HepG2 (cell line): ENCODE results near the gene ADAM19. TPM values are rescaled to one million over a fixed set of nuclear protein-coding genes. Genes with fewer than 3 reads are reported as not detected.

Source experiments
- ATAC-seq: fragments of 200-7000 bp; cut with Tn5 transposase; 3 replicates; pipeline ENCODE4 v1.9.1; 2020; ENCODE audit warnings: mild to moderate bottlenecking, moderate library complexity
- BruUV-seq: library from RNA; stranded (reverse); fragments of 400-500 nt; replicated peaks from 2 replicates; lab custom pipeline; 2021; lab: Mats Ljungman, UMichigan
- CTCF ChIA-PET: fragments of 300-600 bp; formaldehyde crosslinking; extraction: SDS; loops from one replicate; lab custom pipeline; 2021; ENCODE audit warnings: low total read pairs, inconsistent platforms, low intra/inter-chr PET ratio; lab: Yijun Ruan, JAX
- POLR2A ChIA-PET: fragments of 350-600 bp; sonication (Branson Sonifier 250); formaldehyde crosslinking; loops from one replicate; lab custom pipeline; 2020; ENCODE audit warnings: antibody characterized with exemption, inconsistent platforms; lab: Yijun Ruan, JAX
- DNase-seq: peaks from one replicate; pipeline ENCODE4 v3.0.0-alpha.2; 2015; ENCODE audit warnings: low spot score
- FAIRE-seq: peaks from 3 replicates; lab custom pipeline; 2011; peaks lifted over from hg19 to GRCh38; lab: Jason Lieb, UNC
- H2AFZ ChIP-seq: one replicate; pipeline ENCODE4 v1.6.1; 2011; ENCODE audit warnings: low read length, inconsistent platforms
- H3K27ac ChIP-seq: fragments of 300-600 bp; 3 replicates; pipeline ENCODE4 v1.8.0; 2011; ENCODE audit warnings: mixed run types, mild to moderate bottlenecking, mixed read lengths, low read length, inconsistent platforms; ENCODE audit not compliant: insufficient read depth; ENCODE audit errors: extremely low read length
- H3K27me3 ChIP-seq, 2 experiments: fragments of 200-600 bp in 1 of 2; 2 replicates in 1 of 2; 3 replicates in 1 of 2; pipeline versions ENCODE4 v1.6.0 to v1.8.0; 2011; ENCODE audit warnings: low read length in 2 of 2, mild to moderate bottlenecking in 2 of 2, moderate library complexity in 2 of 2, inconsistent platforms in 1 of 2; ENCODE audit not compliant: insufficient read depth in 2 of 2, control insufficient read depth in 1 of 2
- H3K36me3 ChIP-seq, 2 experiments: fragments of 200-600 bp in 1 of 2; replicated peaks in 1 of 2; 2 replicates in 1 of 2; 3 replicates in 1 of 2; pipeline versions ENCODE4 v1.5.1 to v1.8.0; 2011; ENCODE audit warnings: low read length in 2 of 2, inconsistent platforms in 1 of 2; ENCODE audit not compliant: insufficient read depth in 2 of 2, control insufficient read depth in 1 of 2
- H3K4me1 ChIP-seq: 2 replicates; pipeline ENCODE4 v1.5.1; 2012; ENCODE audit warnings: low read length, inconsistent platforms; ENCODE audit not compliant: insufficient read depth
- H3K4me2 ChIP-seq: 2 replicates; pipeline ENCODE4 v1.6.0; 2011; ENCODE audit warnings: low read depth, low read length, inconsistent platforms
- H3K4me3 ChIP-seq, 3 experiments: fragments of 200-600 bp in 1 of 3; sonication (generic), shearing (Covaris generic) in 1 of 3; replicated peaks in 1 of 3; 2 replicates each; pipeline ENCODE4 v1.5.1; 2011 to 2016; ENCODE audit warnings: low read length in 3 of 3, inconsistent platforms in 2 of 3, low read depth in 2 of 3, mild to moderate bottlenecking in 2 of 3, control low read depth in 1 of 3, mixed read lengths in 1 of 3; ENCODE audit not compliant: insufficient read depth in 1 of 3
- H3K79me2 ChIP-seq: one replicate; pipeline ENCODE4 v1.6.1; 2011; ENCODE audit warnings: low read length, inconsistent platforms; ENCODE audit not compliant: insufficient read depth
- H3K9ac ChIP-seq: 2 replicates; pipeline ENCODE4 v1.6.0; 2011; ENCODE audit warnings: mild to moderate bottlenecking, low read depth, low read length, inconsistent platforms; ENCODE audit not compliant: insufficient read depth
- H3K9me3 ChIP-seq: 2 replicates; pipeline ENCODE4 v1.5.1; 2012; ENCODE audit warnings: mild to moderate bottlenecking, low read length
- H4K20me1 ChIP-seq: 2 replicates; pipeline ENCODE4 v1.6.0; 2011; ENCODE audit warnings: inconsistent platforms, mild to moderate bottlenecking, low read length, moderate library complexity; ENCODE audit not compliant: insufficient read depth
- ETV5 ChIP-seq: IDR thresholded peaks from 2 replicates; pipeline ENCODE4 v1.6.1; 2018; ENCODE audit warnings: missing biosample characterization, missing genetic modification reagents, inconsistent platforms, borderline replicate concordance
- GABPA ChIP-seq, 2 experiments: IDR thresholded peaks; 2 replicates each; pipeline ENCODE4 v1.6.1; 2011 to 2016; ENCODE audit warnings: low read depth in 2 of 2, low read length in 1 of 2, missing biosample characterization in 1 of 2, missing genetic modification characterization in 1 of 2
- GATA4 ChIP-seq: sonication (generic); IDR thresholded peaks from 2 replicates; pipeline ENCODE4 v1.6.1; 2016; ENCODE audit warnings: antibody characterized with exemption, low read depth, borderline replicate concordance
- MAFK ChIP-seq, 2 experiments: IDR thresholded peaks in 1 of 2; conservative IDR thresholded peaks in 1 of 2; 2 replicates each; pipeline ENCODE4 v1.6.1; 2011; ENCODE audit warnings: improper control_type of control experiment in 2 of 2, low read length in 2 of 2
- RBM22 ChIP-seq: fragments of 200-400 bp; formaldehyde crosslinking; optimal IDR thresholded peaks from 2 replicates; pipeline ENCODE3; 2017; ENCODE audit warnings: mild to moderate bottlenecking, low read length, moderate library complexity
- TARDBP ChIP-seq: sonication (generic); formaldehyde crosslinking; IDR thresholded peaks from 2 replicates; pipeline ENCODE4 v1.8.0; 2022; ENCODE audit warnings: mild to moderate bottlenecking, missing genetic modification reagents
- ZNF343 ChIP-seq: sonication (generic); formaldehyde crosslinking; IDR thresholded peaks from 2 replicates; pipeline ENCODE4 v1.4.0; 2020; ENCODE audit warnings: mild to moderate bottlenecking, missing genetic modification reagents
- ZNF468 ChIP-seq: sonication (generic); formaldehyde crosslinking; IDR thresholded peaks from 2 replicates; pipeline ENCODE4 v1.8.0; 2022; ENCODE audit warnings: mild to moderate bottlenecking, moderate library complexity, missing genetic modification reagents
- ZNF703 ChIP-seq: sonication (generic); formaldehyde crosslinking; IDR thresholded peaks from 2 replicates; pipeline ENCODE4 v1.5.1; 2020; ENCODE audit warnings: missing genetic modification reagents, mild to moderate bottlenecking, moderate library complexity, borderline replicate concordance
- ZNF713 ChIP-seq: sonication (generic); formaldehyde crosslinking; IDR thresholded peaks from 2 replicates; pipeline ENCODE4 v1.4.0; 2020; ENCODE audit warnings: mild to moderate bottlenecking, missing genetic modification reagents
- ZSCAN31 ChIP-seq: sonication (generic); formaldehyde crosslinking; IDR thresholded peaks from 2 replicates; pipeline ENCODE4 v1.5.0; 2020; ENCODE audit warnings: low read depth, mild to moderate bottlenecking, missing genetic modification reagents
- ZXDC ChIP-seq: sonication (generic); formaldehyde crosslinking; IDR thresholded peaks from 2 replicates; pipeline ENCODE4 v1.5.0; 2020; ENCODE audit warnings: mild to moderate bottlenecking, missing genetic modification reagents
- WGBS: methylation state at CpG from one replicate; pipeline ENCODE4 v1.1.6; 2017; ENCODE audit warnings: low lambda C conversion rate; 5-methylcytosine and 5-hydroxymethylcytosine counted together
- in situ Hi-C: cut with HindIII; loops from 2 replicates; pipeline ENCODE4 v1.10.0; 2017; ENCODE audit warnings: low pct_unique_long_range_greater_than_20kb; ENCODE audit not compliant: extremely low pct_ligation_motif_present
- intact Hi-C: fragments of 100-400 bp; cut with micrococcal nuclease; formaldehyde crosslinking; loops from one replicate; pipeline ENCODE4 v1.10.0; 2022; ENCODE audit not compliant: unreplicated experiment
- polyA plus RNA-seq, 8 experiments: library from polyadenylated mRNA; depleted of rRNA in 3 of 8; stranded (reverse) in 7 of 8; unstranded in 1 of 8; fragments of >200 nt; fragmentation: Illumina TruSeq in 4 of 8; extraction: Trizol in 4 of 8; gene quantifications; 2 replicates each; pipeline versions ENCODE4 v1.2.1 to v1.2.3, GENCODE V29; 2011 to 2016; ENCODE audit warnings: low read depth in 4 of 8, missing spikeins in 1 of 8, mixed read lengths in 1 of 8; ENCODE audit not compliant: insufficient read depth in 1 of 8
- total RNA-seq, 5 experiments: library from RNA; depleted of rRNA; stranded (reverse); fragments of >200 nt; fragmentation: Illumina TruSeq; extraction: Trizol; gene quantifications; 2 replicates each; pipeline ENCODE4 v1.2.3, GENCODE V29; 2016; ENCODE audit warnings: low read depth in 1 of 5
- TF ChIP-seq, protein P1 (sequence below): IDR thresholded peaks from 2 replicates; pipeline ENCODE4 v1.6.1; 2012; ENCODE audit warnings: low read depth, low read length, improper control_type of control experiment

Gene ADAM19
- total and polyA plus RNA-seq, 2 of the 13 experiments (the other 11 are each of a cell fraction or from before 2014, with no cell fraction given), result 0.38 to 0.74 TPM

- Histone ChIP-seq H4K20me1 (no peaks in the 10 kb centered on the region), H3K4me2 (no peak overlapping the region), H2AFZ (no peak overlapping the region), H3K36me3 (no peaks in the 10 kb centered on the region)
- in situ Hi-C loops, result no loop called here
- TF ChIP-seq RBM22, result no peak
- TF ChIP-seq ZXDC (CRISPR knock-in tag), result no peak
- no peak for TF ChIP-seq ZNF703
- TF ChIP-seq, all 625 proteins: peak for 0
- intact Hi-C loops, result loop anchor here (2.0 kb wide), 1 partner anchor 16 kb away; no protein-coding TSS in a partner anchor
- H3K4me1 ChIP-seq, result peaks cover 9% of the 10 kb centered on the region
- H3K79me2 ChIP-seq, result no peaks in the 10 kb centered on the region
- H3K27ac ChIP-seq, result no peak overlapping the region
- FAIRE-seq (no peak), DNase-seq (no peak), ATAC-seq (no peak)
- H3K27me3 ChIP-seq, result no peaks in the 10 kb centered on the region
- 63% methylated on average over 2 of the region's 8 CpGs for WGBS
- H3K4me3 ChIP-seq, result no peak overlapping the region
- CTCF ChIA-PET, result no interaction called here
- POLR2A ChIA-PET, result no interaction called here
- BruUV-seq, result no TSS peak
- H3K9me3 ChIP-seq, result no peaks in the 10 kb centered on the region
- H3K9ac ChIP-seq, result no peak overlapping the region
Measured at GRCh38 chr5:157496864-157497263, 78.7 kb downstream of the ADAM19 start.

DNA sequence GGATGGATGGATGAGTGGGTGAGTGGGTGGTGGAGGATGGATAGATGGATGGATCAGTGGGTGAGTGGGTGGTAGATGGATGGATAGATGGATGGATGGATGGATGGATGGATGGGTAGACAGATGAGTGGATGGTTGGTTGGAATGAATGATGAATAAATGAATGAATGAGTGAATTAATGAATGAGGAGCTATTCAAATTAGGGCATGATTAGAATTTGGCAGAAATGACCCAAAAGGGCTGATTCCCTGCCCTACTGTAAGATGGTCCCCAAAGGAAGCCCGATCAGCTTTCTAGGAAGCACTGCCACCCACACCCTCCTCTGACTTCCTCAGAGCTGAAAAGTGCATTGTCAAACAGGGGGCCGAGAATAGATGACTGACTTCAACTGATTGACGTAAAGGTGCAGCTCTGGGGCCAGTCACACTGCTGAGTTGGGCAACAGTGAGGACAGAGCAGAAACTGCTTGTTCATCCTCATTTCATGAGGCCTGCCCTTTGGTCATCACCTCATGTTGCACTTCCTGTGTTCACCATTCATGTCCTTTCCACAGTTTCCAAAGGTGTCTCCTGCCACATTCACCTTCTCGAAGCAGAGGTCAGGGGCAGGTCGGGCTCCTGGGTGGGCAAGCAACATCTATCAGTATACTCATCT, 81.3 kb downstream of the ADAM19 start:
- no peak for FAIRE-seq
- ChIA-PET CTCF (no interaction called here), POLR2A (interaction anchor here (1.1 kb wide), 1 partner anchor 15 kb away, joined by 3 read pairs; no protein-coding TSS in a partner anchor)
- no peaks in the 10 kb centered on the region for H3K79me2 ChIP-seq
- H3K9me3 ChIP-seq, result no peaks in the 10 kb centered on the region
- WGBS, result 29% methylated on average over 5 of the region's 5 CpGs
- no peaks in the 10 kb centered on the region for H3K27me3 ChIP-seq
- no peaks in the 10 kb centered on the region for H4K20me1 ChIP-seq
- in situ Hi-C loops (no loop called here), intact Hi-C loops (no loop called here)
- no peak overlapping the region for H3K27ac ChIP-seq
- no peak overlapping the region for H2AFZ ChIP-seq
- peak; percentile 44 for DNase-seq
- no TSS peak for BruUV-seq
- H3K4me1 ChIP-seq, result peaks cover 9% of the 10 kb centered on the region
- no peak overlapping the region for H3K9ac ChIP-seq
- ATAC-seq, result peak; percentile 83
- no peak overlapping the region for H3K4me2 ChIP-seq
- H3K4me3 ChIP-seq, result no peak overlapping the region
- H3K36me3 ChIP-seq, result no peaks in the 10 kb centered on the region
- TF ChIP-seq GABPA (IDR thresholded peaks at IDR 0.05; ENCODE audit: low read depth, low read length) (no peak), GABPA (CRISPR knock-in tag; IDR thresholded peaks at IDR 0.05; ENCODE audit: low read depth) (peak; percentile 66), ZNF713 (CRISPR knock-in tag) (no peak), ETV5 (CRISPR knock-in tag) (peak; percentile 64; the same call in 1 of the 2 replicates), TARDBP (no peak), GATA4 (no peak), MAFK (conservative IDR thresholded peaks at IDR 0.05 in 1 of 2, IDR thresholded peaks at IDR 0.05 in 1 of 2; ENCODE audit: low read length in 2 of 2) (peak in 1 of 2 experiments; percentile 48; a peak in 1 of 4 replicates), ZSCAN31 (CRISPR knock-in tag) (no peak), ZNF468 (CRISPR knock-in tag) (no peak), ZNF343 (CRISPR knock-in tag) (no peak)
- TF ChIP-seq, protein P1, sequence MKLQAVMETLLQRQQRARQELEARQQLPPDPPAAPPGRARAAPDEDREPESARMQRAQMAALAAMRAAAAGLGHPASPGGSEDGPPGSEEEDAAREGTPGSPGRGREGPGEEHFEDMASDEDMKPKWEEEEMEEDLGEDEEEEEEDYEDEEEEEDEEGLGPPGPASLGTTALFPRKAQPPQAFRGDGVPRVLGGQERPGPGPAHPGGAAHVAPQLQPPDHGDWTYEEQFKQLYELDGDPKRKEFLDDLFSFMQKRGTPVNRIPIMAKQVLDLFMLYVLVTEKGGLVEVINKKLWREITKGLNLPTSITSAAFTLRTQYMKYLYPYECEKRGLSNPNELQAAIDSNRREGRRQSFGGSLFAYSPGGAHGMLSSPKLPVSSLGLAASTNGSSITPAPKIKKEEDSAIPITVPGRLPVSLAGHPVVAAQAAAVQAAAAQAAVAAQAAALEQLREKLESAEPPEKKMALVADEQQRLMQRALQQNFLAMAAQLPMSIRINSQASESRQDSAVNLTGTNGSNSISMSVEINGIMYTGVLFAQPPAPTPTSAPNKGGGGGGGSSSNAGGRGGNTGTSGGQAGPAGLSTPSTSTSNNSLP, result no peak
